HCT116 (cell line): Measurements from ENCODE around the gene MAPRE3. TPM values are rescaled to one million over a fixed set of nuclear protein-coding genes. Genes with fewer than 3 reads are reported as not detected.

Source experiments
- ATAC-seq: fragments of 200-7000 bp; cut with Tn5 transposase; 2 replicates; pipeline ENCODE4 v1.9.1; 2020; ENCODE audit warnings: mild to moderate bottlenecking, moderate library complexity
- BruUV-seq: library from RNA; stranded (reverse); fragments of 400-500 nt; replicated peaks from 2 replicates; lab custom pipeline; 2021; lab: Mats Ljungman, UMichigan
- CTCF ChIA-PET: fragments of 300-600 bp; sonication (Branson Sonifier 250); formaldehyde crosslinking; loops from one replicate; lab custom pipeline; 2021; ENCODE audit warnings: antibody characterized with exemption; lab: Charles Lee
- POLR2A ChIA-PET: fragments of 300-600, 350-600 bp; sonication (Branson Sonifier 250); formaldehyde crosslinking; loops from one replicate; lab custom pipeline; 2021; ENCODE audit warnings: antibody characterized with exemption; lab: Charles Lee
- RAD21 ChIA-PET, 2 experiments: fragments of 300-600 bp; sonication (Branson Sonifier 250); formaldehyde crosslinking; loops; one replicate each; lab custom pipeline; 2023; ENCODE audit warnings: low total read pairs in 2 of 2; ENCODE audit not compliant: uncharacterized antibody in 2 of 2, unreplicated experiment in 2 of 2, low non-redundant PET in 1 of 2; lab: Charles Lee
- DNase-seq: peaks from one replicate; pipeline ENCODE4 v3.0.0-alpha.2; 2010; ENCODE audit warnings: low read depth, low spot score
- H2AFZ ChIP-seq: fragments of 200-600 bp; shearing (Covaris generic), sonication (generic); 2 replicates; pipeline ENCODE4 v1.6.1; 2017; ENCODE audit warnings: low read depth, mixed run types, mixed read lengths, antibody characterized with exemption, low read length; ENCODE audit not compliant: poor library complexity, severe bottlenecking
- H3K27ac ChIP-seq: 2 replicates; pipeline ENCODE4 v1.5.1; 2012; ENCODE audit warnings: low read depth, low read length
- H3K27me3 ChIP-seq: fragments of 200-600 bp; sonication (generic); 2 replicates; pipeline ENCODE4 v1.6.1; 2016; ENCODE audit warnings: mixed run types, low read length, mixed read lengths; ENCODE audit not compliant: insufficient read depth
- H3K36me3 ChIP-seq, 2 experiments: fragments of 200-500 bp in 1 of 2; fragments of 200-600 bp in 1 of 2; sonication (Bioruptor generic) in 1 of 2; sonication (generic) in 1 of 2; 2 replicates each; pipeline versions ENCODE4 v1.5.1 to v1.6.1; 2014 to 2016; ENCODE audit warnings: low read length in 2 of 2, inconsistent platforms in 1 of 2, mixed read lengths in 1 of 2, mixed run types in 1 of 2; ENCODE audit not compliant: insufficient read depth in 2 of 2, control insufficient read depth in 1 of 2
- H3K4me1 ChIP-seq, 2 experiments: fragments of 200-600 bp in 1 of 2; sonication (generic) in 1 of 2; 2 replicates each; pipeline versions ENCODE4 v1.5.1 to v1.6.1; 2012 to 2017; ENCODE audit warnings: low read length in 2 of 2, inconsistent platforms in 1 of 2, mild to moderate bottlenecking in 1 of 2, mixed read lengths in 1 of 2, mixed run types in 1 of 2, moderate library complexity in 1 of 2; ENCODE audit not compliant: insufficient read depth in 2 of 2, control insufficient read depth in 1 of 2
- H3K4me2 ChIP-seq: fragments of 200-600 bp; sonication (generic); 2 replicates; pipeline ENCODE4 v1.6.1; 2017; ENCODE audit warnings: mixed run types, low read length, mixed read lengths
- H3K4me3 ChIP-seq, 2 experiments: fragments of 200-600 bp in 1 of 2; sonication (generic) in 1 of 2; replicated peaks in 1 of 2; 2 replicates each; pipeline ENCODE4 v1.5.1; 2011 to 2016; ENCODE audit warnings: low read length in 2 of 2, control low read depth in 1 of 2, low read depth in 1 of 2, mild to moderate bottlenecking in 1 of 2, mixed read lengths in 1 of 2, mixed run types in 1 of 2
- H3K79me2 ChIP-seq: fragments of 200-600 bp; sonication (generic); 2 replicates; pipeline ENCODE4 v1.6.1; 2017; ENCODE audit warnings: mild to moderate bottlenecking, mixed run types, low read length, moderate library complexity, mixed read lengths; ENCODE audit not compliant: insufficient read depth
- H3K9ac ChIP-seq: fragments of 200-600 bp; sonication (generic); 2 replicates; pipeline ENCODE4 v1.6.1; 2016; ENCODE audit warnings: low read length, mixed read lengths
- H3K9me2 ChIP-seq: fragments of 200-600 bp; sonication (generic), shearing (Covaris generic); 2 replicates; pipeline ENCODE4 v1.6.1; 2017; ENCODE audit warnings: mixed run types, mild to moderate bottlenecking, moderate library complexity; ENCODE audit not compliant: insufficient read depth
- H3K9me3 ChIP-seq, 2 experiments: fragments of 200-500 bp in 1 of 2; fragments of 200-600 bp in 1 of 2; sonication (Bioruptor generic) in 1 of 2; sonication (generic) in 1 of 2; 2 replicates each; pipeline ENCODE4 v1.6.1; 2014 to 2017; ENCODE audit warnings: low read length in 2 of 2, mixed read lengths in 2 of 2, inconsistent platforms in 1 of 2, low read depth in 1 of 2, mild to moderate bottlenecking in 1 of 2, mixed run types in 1 of 2, moderate library complexity in 1 of 2; ENCODE audit not compliant: control insufficient read depth in 1 of 2, insufficient read depth in 1 of 2
- H4K20me1 ChIP-seq: fragments of 200-600 bp; sonication (generic), shearing (Covaris generic); 2 replicates; pipeline ENCODE4 v1.6.1; 2017; ENCODE audit warnings: mixed run types, mild to moderate bottlenecking, moderate library complexity; ENCODE audit not compliant: insufficient read depth
- CBX3 ChIP-seq: IDR thresholded peaks from 2 replicates; pipeline ENCODE4 v1.6.1; 2012; ENCODE audit warnings: low read depth
- EGR1 ChIP-seq: IDR thresholded peaks from 2 replicates; pipeline ENCODE4 v1.6.1; 2012; ENCODE audit warnings: low read depth
- ELF1 ChIP-seq: IDR thresholded peaks from 2 replicates; pipeline ENCODE4 v1.6.1; 2012; ENCODE audit warnings: low read depth, borderline replicate concordance
- EZH2 ChIP-seq: fragments of 200-600 bp; sonication (generic); IDR thresholded peaks from 2 replicates; pipeline ENCODE4 v1.6.1; 2017; ENCODE audit warnings: antibody characterized with exemption, mixed run types
- EZH2phosphoT487 ChIP-seq: fragments of 200-600 bp; IDR thresholded peaks from 2 replicates; pipeline ENCODE4 v1.6.1; 2018; ENCODE audit warnings: antibody characterized with exemption, borderline replicate concordance
- FOSL1 ChIP-seq: IDR thresholded peaks from 2 replicates; pipeline ENCODE4 v1.6.1; 2012; ENCODE audit warnings: low read depth
- JUND ChIP-seq: IDR thresholded peaks from 2 replicates; pipeline ENCODE4 v1.6.1; 2012
- POLR2A ChIP-seq: IDR thresholded peaks from 2 replicates; pipeline ENCODE4 v1.7.0; 2011; ENCODE audit warnings: borderline replicate concordance; ENCODE audit not compliant: insufficient read depth, insufficient read length; ENCODE audit errors: extremely low read depth
- RAD21 ChIP-seq: IDR thresholded peaks from 2 replicates; pipeline ENCODE4 v1.6.1; 2012; ENCODE audit warnings: low read depth, mild to moderate bottlenecking
- REST ChIP-seq: IDR thresholded peaks from 2 replicates; pipeline ENCODE4 v1.6.1; 2012; ENCODE audit warnings: low read depth
- ZFX ChIP-seq: fragments of 450-650 bp; IDR thresholded peaks from 2 replicates; pipeline ENCODE4 v1.6.1; 2017
- ZNF274 ChIP-seq: fragments of 200-500 bp; sonication (Bioruptor generic); IDR thresholded peaks from 2 replicates; pipeline ENCODE4 v1.6.1; 2014; ENCODE audit warnings: mild to moderate bottlenecking, low read depth, low read length, inconsistent platforms
- intact Hi-C: fragments of 100-400 bp; cut with micrococcal nuclease; formaldehyde crosslinking; loops from 2 replicates; pipeline ENCODE4 v1.10.0; 2022
- total RNA-seq: library from RNA; stranded (reverse); gene quantifications from one replicate; pipeline ENCODE4 v1.2.1, GENCODE V29; 2021; ENCODE audit not compliant: unreplicated experiment

Gene MAPRE3
- total RNA-seq, 1 experiment from 2014 or later: 12.1 TPM

GRCh38 chr2:26969077-26969844 is 1.2 kb upstream of the MAPRE3 start:
- Histone ChIP-seq H2AFZ (no peak overlapping the region), H3K79me2 (no peaks in the 10 kb centered on the region), H3K9ac (no peak overlapping the region), H3K4me3 (no peak overlapping the region), H3K36me3 (no peaks in the 10 kb centered on the region), H4K20me1 (no peaks in the 10 kb centered on the region), H3K4me1 (peaks cover 4 to 23% of the 10 kb centered on the region in 2 experiments; a peak in 3 of 4 replicates), H3K9me2 (no peaks in the 10 kb centered on the region), H3K27me3 (peaks cover 5% of the 10 kb centered on the region; the same call in 1 of the 2 replicates), H3K9me3 (no peaks in the 10 kb centered on the region), H3K27ac (no peak overlapping the region), H3K4me2 (no peak overlapping the region)
- DNase-seq (no peak), ATAC-seq (no peak)
- TF ChIP-seq ZFX (no peak), ELF1 (no peak), EZH2phosphoT487 (no peak), JUND (no peak), RAD21 (no peak), EZH2 (no peak), ZNF274 (no peak), REST (no peak), POLR2A (no peak), CBX3 (no peak), FOSL1 (no peak), EGR1 (no peak)
- CTCF ChIA-PET: interaction anchor here (1.5 to 1.7 kb wide), 2 partner anchors 7 to 47 kb away, joined by 10 read pairs; no protein-coding TSS in a partner anchor
- RAD21 ChIA-PET: no interaction called here
- intact Hi-C loops: loop anchor here (2.0 to 10.0 kb wide), 3 partner anchors 60 to 313 kb away; partner anchors contain the start of gene TRIM54
- POLR2A ChIA-PET: no interaction called here
- no TSS peak for BruUV-seq
